Cerebellar nuclear complex (tissue), 1 donor: ENCODE results near the gene SLC25A19.
"Not testable (repeated sequence)": the region's sequence is repeated elsewhere in the genome, so short reads cannot be mapped to it uniquely, and the experiment has no call there.

ENCODE experiments used
- DNase-seq, 2 experiments: peaks; one replicate each; lab custom pipeline; 2025; lab: John Stamatoyannopoulos, UW

SLC25A19 gene

DNA sequence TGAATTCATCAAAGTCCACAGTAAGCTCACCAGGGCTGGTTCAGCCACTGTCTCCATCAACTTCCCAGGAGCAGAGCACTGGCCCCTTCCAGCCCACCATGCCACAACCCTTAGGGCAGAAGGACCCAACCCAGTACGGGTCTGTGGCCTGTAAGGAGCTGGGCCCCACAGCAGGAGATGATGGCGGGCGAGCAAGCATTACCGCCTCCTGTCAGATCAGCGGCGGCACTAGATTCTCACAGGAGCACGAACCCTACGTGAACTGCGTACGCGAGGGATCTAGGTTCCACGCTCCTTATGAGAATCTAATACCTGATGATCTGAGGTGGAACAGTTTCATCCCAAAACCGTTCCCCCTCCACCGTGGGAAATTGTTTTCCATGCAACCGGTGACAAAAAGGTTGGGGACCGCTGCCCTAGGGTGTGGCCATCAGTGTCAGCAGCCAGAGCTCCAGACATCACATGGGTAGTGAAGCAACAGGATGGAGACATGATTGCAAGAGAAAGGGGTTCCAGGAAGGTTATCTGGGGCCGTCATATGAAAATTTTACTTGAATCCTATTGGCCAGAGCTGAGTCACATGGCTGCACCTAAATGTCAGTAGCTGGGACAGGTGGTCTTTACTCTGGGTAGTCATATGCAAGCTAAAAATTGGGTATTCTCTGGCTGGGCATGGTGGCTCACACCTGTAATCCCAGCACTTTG is 12.4 kb upstream of the SLC25A19 start:
- no peak for DNase-seq

DNA sequence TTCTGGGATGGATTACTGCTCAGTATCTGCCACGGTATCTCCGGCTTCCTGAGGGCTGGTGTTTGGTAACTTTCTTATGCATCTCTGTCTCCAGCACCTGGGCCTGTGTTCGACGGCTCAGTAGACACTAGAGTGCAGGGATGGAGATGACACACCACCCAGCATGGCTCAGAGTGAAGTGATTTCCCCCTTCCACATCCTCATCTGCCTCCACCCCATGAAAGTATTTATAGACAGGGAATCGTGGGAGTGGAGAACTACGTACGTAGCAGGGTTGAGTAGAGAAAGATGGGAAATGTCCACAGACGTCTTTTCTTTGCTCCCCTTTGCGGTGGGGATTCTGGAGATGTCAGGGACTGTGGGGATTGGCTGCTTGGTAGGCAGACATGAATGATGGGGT is 11.8 kb upstream of the SLC25A19 start:
- DNase-seq, result no peak

DNA sequence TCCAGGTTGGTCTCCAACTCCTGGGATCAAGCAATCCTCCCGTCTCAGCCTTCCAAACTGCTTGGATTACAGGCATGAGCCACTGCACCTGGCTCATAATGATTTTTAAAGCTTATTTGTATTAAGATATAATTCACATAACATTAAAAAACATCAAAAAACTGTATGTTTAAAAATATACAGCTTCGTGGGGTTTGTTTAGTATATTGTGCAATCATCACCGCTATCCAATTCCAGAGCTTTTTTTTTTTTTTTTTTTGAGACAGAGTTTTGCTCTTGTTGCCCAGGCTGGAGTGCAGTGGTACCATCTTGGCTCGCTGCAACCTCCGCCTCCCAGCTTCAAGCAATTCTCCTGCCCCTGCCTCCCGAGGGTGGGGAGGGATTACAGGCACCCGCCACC is 11.0 kb upstream of the SLC25A19 start:
- no peak for DNase-seq

DNA sequence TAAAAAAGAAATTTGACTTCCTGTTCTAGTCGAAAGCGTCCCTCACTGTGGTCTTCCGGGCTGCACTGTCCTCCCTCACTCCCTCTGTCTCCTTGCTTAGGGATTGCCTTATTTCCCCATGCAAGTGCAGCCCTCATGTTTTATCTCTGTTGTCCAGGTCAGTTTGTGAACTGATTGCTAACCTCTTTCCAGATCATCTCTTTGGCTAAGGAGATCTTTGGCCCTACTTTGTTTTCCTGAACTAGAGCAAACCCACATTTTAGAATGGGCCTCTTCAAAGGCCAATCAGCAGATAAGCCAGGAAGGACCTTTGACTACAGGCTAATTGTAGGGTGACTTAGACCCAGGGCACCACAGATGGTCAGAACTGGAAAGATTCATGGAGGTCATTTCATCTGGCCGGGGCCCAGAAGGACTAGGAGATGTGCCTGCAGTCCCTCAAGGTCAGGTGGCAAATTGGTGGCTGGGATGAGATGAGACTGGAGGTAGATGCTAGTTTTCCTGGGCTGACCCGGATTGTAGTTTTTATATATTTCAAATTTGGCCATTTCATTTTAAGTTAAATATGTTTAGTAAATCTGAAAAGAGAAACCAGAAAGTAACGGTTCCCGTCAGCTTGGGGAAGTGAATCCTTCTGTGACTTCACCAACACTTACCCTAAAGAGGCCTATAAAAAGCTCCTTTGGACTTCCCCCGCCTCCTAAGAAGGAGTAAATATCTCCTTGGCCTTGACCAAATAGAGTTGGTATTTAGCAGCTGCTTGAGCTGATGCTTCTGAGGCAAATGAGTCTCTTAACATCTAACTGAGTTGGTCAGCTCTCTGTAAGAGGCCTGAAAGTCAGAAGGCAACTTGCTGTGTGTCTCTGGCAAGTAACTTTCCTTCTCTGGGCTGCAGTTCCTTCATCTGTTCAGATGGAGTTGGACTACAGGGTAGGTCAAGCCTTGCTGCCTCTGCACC is 6.2 kb upstream of the SLC25A19 start:
- no peak for DNase-seq

DNA sequence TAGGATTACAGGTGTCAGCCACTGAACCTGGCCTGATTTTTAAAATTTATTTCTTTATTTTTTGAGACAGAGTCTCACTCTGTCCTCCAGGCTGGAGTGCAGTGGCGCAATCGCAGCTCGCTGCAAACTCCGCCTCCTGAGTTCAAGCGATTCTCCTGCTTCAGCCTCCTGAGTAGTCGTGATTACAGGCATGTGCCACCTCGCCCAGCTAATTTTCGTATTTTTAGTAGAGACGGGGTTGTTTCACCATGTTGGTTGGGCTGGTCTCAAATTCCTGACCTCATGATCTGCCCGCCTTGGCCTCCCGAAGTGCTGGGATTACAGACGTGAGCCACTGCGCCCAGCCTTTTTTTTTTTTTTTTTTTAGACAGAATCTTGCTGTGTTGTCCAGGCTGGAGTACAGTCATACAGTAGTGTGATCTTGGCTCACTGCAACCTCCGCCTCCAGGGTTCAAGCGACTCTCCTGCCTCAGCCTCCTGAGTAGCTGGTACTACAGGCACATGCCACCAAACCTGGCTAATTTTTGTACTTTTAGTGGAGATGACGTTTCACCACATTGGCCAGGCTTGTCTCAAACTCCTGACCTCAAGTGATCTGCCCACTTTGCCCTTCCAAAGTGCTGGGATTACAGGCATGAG is 3.7 kb upstream of the SLC25A19 start:
- DNase-seq, result not testable (repeated sequence)

DNA sequence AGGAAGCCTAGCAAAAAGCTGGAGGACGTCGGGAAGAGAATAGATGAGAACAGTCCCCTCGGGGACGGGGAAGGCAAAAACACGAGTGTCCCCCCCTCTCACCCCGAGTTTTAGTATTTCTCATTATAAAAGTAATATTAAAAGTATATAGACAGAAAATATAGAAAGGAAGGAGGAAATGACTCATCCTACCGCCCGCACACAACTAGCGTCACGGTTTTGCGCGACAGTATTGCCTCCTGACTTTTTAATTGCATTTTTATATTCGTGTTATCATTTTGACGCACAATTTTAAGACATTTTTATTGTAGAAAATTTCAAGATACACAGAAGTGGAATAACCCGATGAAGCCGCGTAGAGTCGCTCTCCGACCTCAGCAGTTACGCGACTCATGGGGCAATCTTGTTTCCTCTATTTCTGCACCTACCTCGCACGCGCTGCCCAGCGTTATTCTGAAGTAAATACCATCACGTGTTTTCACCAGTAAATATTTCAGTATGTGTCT is 652 bp upstream of the SLC25A19 start:
- DNase-seq, result no peak

DNA sequence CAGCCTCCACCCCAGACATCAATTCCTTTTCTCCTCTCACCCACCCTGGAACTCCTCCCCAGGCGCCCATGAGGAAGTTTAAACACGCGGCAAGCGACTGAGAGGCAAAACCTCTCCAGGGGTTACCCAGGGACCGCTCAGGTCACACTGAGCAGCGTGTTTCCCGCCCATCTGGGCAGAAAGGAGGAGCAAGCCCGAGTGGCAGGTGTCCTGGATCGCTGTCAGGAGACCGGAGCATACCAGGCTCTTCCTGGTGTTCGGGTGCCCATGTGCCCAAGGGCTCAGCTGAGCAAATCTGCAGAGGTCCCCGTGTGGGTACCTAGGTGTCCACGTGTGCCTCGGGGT is 491 bp downstream of the SLC25A19 start:
- no peak for DNase-seq

DNA sequence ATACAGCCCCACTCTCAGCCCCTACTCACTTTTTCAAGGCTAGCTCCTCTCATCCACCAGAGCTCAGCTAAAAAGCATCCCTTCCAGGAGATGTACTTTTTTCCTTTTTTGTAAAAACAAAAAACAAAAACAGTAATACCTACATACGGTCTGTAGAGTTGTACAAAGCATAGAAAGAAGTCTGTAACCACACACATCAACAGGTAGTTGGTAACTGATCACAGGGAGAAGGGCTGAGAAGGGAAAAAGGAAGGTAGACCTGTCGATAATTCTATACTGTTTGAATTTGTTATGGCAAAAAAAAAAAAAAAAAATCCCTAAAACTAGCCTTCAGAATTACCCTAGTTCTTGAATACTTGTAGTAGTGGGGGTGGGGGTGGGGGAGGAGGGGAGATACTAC is 874 bp downstream of the SLC25A19 start:
- no peak for DNase-seq

DNA sequence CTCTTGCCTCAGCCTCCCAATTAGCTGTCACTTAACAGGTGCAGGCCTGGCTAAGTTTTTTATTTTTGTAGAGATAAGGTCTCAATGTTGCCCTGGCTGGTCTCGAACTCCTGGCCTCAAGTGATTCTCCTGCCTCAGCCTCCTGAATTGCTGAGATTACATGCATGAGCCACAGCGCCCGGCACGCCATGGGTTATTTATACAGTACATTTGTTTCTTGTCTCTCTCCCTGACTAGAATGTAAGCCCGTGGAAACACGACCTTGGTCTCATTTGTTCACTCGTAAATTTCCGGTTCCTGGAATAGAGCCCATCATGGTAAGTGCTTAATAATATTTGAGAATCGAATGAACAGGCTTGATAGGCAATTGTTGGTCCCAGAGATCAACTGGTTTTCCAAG is 2.0 kb downstream of the SLC25A19 start:
- no peak for DNase-seq

DNA sequence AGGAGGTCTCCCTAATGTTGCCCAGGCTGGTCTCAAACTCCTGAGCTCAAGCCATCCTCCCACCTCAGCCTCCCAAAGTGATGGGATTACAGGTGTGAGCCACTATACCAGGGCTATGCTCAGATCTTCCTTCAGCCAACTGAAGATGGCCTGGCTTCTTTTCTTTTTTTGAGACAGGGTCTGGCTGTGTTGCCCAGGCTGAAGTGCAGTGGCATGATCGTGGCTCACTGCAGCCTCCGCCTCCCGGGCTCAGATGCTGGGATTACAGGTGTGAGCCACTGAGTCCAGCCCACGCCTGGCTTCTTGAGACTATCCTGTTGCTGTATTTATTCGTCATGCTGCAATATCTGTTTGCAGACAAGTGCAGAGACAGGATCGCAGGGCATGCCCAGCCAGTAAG is 4.1 kb downstream of the SLC25A19 start:
- no peak for DNase-seq

DNA sequence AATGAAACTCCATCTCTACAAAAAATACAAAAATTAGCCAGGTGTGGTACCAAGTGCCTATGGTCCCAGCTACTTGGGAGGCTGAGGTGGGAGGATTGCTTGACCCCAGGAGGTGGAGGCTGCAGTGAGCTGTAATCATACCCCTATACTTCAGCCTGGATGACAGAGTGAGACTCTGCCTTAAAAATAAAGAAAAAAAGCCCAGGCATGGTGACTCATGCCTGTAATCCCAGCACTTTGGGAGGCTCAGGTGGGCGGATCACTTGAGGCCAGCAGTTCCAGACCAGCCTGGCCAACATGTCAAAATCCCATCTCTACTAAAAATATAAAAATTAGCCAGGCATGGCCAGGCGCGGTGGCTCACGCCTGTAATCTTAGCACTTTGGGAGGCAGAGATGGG is 9.0 kb downstream of the SLC25A19 start:
- DNase-seq, result not testable (repeated sequence)

DNA sequence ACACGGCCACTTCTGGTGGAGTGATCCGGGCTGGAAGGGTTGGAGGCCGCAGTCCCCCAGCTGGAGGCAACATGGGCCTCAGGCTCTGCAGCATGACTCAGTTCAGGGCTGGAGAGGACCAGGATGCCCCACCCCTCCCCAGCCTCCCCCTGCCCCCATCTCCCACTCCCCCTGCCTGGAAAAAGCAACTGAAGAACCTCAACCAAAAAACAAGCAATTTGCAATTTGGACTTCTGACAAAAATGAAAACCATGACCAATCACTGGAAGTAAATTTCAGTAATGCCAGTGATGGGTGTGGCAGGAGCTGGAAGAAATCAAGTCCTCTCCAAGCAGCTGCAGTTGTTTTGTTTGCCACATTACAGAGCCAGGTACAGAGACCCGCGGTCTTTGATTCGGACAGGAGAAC is 11.6 kb downstream of the SLC25A19 start:
- DNase-seq, result no peak

DNA sequence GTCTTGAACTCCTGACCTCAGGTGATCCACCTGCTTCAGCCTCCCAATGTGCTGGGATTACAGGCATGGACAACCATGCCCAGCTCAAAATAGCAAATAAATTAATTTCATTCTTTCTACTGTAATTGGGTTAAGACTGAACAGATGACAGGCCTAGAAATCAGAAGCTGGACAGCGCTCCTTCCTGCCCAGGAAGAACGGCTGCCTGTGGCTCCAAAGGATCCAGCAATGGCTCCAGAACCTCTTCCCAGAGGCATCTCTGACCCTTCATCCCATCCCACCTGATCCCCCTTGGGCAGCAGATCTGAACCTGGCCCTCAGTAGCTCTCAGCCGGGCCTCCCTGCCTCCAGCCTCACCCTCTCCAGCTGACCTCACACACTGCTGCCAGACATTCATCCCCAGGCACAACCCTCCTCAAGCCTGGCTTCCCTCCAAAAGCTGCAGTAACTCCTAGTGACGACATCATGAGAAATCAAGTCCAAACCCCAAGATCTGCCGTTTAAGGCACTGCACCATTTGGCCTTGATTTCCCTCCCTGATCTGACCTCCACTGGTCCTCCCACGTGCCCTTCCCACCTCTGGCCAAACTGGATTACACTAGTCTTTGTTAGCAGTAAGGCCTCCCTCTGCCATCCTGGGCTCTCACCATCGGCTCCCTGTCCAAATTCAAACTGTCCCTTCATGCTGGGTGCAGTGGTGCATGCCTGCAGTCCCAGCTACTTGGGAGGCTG is 15.1 kb downstream of the SLC25A19 start:
- DNase-seq, result no peak

DNA sequence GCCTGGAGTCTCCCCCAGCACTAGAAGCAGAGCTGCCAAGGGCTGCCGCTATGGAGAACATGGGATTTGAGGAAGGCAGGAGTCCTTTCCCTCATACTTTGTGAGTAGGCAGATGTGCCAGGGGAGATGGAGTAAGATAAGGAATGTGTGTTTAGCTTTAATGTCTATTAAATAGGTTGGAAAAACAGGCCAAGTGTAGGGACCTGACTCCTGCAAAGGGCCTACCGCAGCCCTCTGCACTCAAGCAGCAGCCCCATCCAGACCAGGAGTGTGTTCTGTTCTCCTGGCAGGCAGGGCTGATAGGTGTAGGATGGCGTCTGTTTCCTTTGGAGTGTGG is 16.4 kb downstream of the SLC25A19 start:
- peak in 1 of 2 experiments; percentile 19 for DNase-seq

DNA sequence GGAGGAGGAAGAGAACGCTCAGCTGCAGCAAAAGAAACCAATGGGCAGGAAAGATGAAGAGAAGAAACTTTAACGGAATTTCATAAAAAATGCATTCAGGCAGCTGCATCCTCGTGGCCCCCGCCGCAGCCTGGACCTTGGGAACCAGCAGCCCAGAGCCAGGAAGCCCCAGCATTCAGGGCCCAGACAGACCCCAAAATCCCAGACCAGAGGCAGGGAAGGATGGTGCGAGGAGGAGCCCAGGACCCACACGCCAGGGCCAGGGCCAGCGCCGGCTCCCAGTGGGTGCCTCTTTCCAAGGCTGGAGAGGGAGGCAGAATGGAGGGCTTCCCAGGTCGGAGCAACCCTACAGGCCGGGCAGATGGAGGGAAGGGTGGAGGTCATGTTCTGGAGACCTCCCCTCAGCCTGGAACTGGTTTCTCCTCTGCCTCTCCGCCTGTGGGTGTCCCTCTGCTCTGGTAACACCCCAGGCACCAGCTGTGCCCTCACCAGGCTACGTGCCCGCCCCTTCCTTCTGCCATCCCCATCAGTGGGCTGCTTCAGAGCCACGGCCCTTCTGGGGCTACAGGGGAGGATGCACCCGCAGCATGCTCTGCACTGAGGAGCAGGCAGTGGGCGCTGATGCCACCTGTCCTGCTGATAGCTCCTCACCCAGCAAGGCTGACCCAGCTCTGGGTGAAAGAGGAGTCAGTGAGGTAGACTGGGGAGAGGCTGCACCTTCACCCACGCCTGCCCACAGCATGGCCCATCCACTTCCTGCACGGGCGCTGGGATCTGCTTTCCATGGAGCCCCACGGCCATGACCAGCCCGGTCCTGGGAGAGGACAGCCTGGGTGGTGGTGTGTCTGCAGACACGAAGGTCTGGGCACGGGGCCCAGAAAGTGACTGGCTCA is 17.0 kb downstream of the SLC25A19 start:
- DNase-seq, result no peak

DNA sequence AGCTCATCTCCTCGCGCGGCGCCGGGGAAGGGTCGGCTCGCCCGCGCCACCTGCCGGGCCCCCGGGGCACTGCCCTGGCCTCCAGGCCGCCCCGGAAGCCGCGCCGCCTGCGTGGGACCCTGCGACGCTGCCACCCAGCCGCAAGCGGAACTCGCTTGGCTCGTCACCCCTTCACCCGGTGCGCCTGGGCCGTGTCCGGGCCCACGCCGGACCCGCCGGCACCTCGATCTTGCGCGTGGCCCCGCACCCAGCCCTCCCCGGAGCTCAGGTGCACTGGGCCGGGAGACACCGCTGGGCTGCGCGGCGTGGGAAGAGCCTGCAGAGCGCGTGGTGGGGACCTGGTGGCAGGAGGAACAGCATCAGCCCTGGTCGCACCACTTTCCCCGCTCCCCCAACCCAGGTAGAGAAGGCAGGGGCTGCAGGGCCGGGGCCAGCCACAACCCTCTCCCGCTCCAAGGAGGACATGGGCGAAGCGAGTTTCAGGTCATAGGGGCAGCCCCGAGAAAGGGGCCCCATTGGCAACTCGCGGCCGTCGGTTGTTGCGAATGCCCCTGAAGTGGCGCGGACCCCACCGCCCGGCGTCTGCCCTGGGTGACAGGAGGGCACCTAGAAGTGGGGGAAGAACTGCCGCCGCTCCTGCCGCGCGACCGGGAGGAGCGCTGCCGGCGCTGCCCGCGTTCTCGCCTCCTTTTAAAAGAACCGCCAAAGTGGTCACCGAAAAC is 17.8 kb downstream of the SLC25A19 start:
- DNase-seq, result no peak

DNA sequence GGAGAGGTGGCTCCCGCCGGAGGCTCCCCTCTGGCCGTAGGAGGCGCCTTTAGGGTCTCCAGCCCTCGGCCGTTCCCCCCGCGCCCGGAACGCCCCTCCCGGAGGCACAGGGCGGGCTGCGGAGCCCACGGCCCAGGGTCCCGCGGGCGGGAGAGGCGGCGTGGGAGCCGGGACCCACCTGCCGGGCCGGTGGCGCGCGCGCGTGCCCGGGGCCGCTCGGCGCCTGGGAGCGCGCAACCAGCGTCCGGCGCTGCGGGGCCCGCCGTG is 18.3 kb downstream of the SLC25A19 start, which contains the start of gene MIF4GD:
Gene MIF4GD, minus strand, starts transcription at position 266 of the 267 bp plus-strand sequence. CDS start 1,036 bp downstream, outside the sequence.
- no peak for DNase-seq

DNA sequence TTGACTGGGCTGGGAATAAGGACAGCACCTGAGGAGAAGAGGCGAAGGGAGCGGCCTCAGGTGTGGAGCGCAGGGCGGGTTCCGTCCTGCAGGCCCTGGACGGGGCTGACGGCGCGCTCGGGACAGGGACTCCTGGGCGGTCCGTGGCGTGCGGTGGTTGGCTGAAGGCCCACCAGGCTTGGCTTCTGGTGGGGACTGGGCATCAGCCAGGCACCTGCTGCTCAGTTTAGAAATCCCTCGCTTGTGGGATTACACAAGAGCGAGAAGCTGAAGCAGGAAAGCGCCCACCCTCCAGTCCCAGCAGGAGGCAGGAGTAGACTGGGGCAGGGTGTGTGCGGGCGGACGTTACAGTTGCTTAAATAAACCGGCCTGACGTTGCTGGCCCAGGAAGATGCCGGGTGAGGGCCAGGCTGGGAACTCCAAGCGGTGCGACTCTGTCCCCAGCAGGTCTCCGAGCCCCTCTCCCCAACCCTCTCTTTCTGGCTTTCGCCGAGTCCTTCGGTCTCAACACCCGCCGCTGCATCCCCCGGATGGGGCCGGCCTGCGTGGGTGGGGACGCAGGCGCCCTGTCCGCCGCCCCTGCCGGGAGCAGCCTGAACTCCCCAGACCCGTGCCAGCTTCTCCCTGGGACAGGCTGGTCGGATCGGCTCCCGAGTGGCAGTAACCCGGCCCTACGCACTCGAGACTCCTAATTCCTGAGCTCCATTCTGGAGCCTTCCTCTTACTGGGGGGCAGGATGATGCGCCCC is 18.8 kb downstream of the SLC25A19 start:
- no peak for DNase-seq

DNA sequence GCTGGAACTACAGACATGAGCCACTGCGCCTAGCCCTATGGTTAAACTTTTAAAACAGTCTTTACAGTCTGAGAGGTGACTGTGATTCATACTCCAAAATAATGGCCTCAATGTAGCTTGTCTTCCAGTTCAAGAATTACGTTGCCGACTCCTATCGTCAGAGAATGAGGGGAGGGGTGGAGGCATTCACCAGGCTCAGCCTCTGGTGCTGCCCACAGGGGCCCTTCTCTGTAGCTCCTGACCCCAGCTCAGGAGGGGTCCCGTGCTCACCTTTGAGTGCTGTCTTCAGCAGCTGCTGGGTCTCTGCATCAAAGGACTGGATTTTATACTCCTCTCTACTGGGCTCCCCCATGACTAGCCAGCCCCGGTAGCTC is 19.4 kb downstream of the SLC25A19 start:
- no peak for DNase-seq
